GM13977 (cell line): ENCODE data around the gene ST6GAL2.

Experiments used
- DNase-seq: peaks from one replicate; pipeline ENCODE4 v3.0.0; 2012; ENCODE audit warnings: low spot score
- in situ Hi-C: fragments of 300-500 bp; cut with MboI; formaldehyde crosslinking; loops from one replicate; pipeline ENCODE4 v1.12.0; 2022; ENCODE audit warnings: low sequenced_read_pairs, low pct_unique_long_range_greater_than_20kb, mixed read lengths, inconsistent platforms; ENCODE audit not compliant: unreplicated experiment
- TF ChIP-seq, protein P1 (sequence below): IDR thresholded peaks from 2 replicates; pipeline ENCODE4 v1.5.1; 2012; ENCODE audit warnings: mild to moderate bottlenecking, control low read depth; ENCODE audit not compliant: insufficient read depth; ENCODE audit errors: extremely low read depth, missing control alignments

The ST6GAL2 gene

DNA sequence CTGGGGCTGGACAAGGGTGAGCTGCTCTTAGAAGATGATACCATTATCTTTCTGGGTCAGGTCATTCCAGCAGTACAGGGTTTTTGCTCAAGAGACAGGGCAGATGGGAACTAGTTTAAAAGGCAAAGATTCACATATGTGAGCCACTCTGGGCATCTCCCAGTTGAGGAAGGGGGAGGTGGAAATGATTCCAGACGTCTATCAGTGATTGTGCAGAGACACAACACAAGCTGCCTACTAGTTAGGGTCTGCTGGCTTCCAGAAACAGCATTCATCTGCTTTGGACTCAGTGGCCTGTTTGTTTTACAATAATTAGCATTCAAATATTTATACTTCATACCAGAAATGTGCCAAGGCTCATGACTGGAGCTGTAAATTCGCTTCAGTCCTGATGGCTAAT lies 32.3 kb downstream of the ST6GAL2 start:
- TF ChIP-seq, protein P1, sequence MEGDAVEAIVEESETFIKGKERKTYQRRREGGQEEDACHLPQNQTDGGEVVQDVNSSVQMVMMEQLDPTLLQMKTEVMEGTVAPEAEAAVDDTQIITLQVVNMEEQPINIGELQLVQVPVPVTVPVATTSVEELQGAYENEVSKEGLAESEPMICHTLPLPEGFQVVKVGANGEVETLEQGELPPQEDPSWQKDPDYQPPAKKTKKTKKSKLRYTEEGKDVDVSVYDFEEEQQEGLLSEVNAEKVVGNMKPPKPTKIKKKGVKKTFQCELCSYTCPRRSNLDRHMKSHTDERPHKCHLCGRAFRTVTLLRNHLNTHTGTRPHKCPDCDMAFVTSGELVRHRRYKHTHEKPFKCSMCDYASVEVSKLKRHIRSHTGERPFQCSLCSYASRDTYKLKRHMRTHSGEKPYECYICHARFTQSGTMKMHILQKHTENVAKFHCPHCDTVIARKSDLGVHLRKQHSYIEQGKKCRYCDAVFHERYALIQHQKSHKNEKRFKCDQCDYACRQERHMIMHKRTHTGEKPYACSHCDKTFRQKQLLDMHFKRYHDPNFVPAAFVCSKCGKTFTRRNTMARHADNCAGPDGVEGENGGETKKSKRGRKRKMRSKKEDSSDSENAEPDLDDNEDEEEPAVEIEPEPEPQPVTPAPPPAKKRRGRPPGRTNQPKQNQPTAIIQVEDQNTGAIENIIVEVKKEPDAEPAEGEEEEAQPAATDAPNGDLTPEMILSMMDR: no peak
- DNase-seq: no peak
- in situ Hi-C loops: no loop called here

DNA sequence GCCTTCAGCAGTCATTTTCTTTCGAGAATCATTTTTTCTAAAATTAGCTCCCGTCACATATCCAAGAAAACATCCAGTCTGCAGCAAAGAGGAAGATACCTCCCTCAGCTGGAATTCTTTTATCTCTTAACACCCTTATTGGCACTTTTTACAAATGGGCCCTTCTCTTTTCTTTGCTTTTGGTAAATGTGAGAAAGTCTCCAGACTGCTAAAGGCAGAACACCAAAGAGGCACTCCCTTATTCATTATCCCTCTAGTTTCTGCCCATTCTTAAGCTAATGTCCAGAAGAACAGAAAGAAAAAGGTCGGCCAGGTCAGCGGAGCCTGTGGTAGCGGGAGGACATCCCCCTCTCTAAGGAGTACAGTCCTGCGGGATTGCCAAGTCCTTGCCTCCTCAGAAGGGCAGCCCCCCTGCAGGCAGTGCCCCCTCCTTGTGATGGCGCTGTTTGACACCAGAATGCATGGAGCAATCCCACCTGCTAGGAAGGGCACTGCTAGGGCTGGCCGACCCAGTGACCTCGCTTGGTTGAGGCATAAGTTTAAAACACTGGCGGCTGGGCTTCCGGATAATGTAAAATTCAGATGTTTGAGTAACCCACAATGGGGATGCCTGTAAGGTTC lies 34.0 kb downstream of the ST6GAL2 start:
- no peak for DNase-seq
- in situ Hi-C loops: no loop called here
- TF ChIP-seq, protein P1: no peak

DNA sequence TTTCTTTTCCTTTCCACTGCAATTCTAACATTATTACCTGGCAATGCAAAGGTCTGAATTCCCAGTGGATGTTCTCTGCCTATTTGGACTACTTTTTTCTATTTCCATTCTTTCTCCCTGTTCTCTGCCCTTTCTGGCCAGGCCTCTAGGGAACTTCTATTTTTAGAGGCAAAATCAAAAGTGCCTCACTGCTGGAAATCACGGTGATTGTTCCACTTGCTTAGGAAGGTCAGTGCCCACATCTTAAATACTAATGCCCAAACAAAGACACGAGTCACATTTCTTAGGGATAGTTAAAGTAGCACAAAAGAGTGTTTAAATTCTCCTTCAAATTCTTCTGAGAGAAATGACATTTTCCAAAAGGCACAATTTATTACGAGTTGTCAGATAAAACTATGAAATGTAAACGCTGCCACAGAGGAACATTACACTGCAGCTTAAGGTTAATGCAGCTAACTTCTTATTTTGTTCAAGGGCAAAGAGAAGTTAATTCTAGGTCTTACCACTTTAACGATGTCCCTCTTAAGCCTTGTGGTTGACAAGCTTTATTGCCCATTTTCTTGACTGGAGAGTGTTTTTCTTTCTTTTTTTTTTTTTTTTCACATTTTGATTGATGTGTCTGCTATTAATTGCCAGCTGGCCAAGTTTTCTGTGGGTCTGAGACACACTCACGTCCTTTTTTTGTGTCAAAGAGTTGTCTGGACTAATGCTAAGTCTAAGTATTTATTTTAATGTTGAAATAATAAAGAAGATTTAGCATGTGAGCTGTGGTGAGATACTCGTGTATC lies 34.7 kb downstream of the ST6GAL2 start:
- in situ Hi-C loops: no loop called here
- TF ChIP-seq, protein P1: no peak

DNA sequence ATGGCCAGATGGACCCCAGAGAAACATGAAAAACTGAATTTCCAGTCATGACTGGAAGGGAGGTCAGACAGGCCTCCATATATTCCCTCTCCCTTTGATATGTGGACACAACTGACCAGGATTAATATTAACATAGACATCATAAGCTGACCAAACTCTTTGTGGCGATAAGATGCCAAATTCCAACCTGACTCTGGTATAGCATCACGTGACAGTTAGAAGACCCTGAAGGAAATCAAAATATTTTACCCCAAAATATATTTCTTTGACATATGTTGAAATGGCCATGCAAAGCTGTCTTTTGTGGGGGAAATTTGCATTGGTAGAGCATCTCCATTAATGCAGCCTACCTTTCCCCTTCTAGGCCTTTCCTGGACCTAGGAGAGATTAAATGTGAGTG lies 36.7 kb downstream of the ST6GAL2 start:
- no peak for DNase-seq
- in situ Hi-C loops: no loop called here
- TF ChIP-seq, protein P1: no peak

More for the DNA sequence above, 34.7 kb downstream of the ST6GAL2 start:
- no peak for DNase-seq

DNA sequence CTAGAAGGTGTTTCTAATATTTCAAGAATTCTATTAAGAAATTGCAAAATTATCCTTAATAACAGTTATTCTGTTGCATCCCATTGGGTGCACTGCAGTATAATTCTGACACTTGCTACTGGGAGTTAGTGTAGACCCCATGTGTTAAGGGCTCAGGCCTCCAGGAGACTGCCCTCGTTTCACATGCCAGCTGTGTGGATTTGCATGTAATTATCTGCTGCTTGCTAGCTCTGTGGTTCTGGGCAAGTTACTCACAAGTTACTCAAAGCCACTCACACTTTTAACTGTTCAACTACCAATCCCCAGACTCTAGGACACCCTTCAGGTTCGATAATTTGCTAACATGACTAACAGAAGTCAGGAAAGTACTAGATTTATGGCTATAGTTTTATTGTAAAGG lies 38.6 kb downstream of the ST6GAL2 start:
- TF ChIP-seq, protein P1: no peak
- in situ Hi-C loops: no loop called here
- DNase-seq: no peak

DNA sequence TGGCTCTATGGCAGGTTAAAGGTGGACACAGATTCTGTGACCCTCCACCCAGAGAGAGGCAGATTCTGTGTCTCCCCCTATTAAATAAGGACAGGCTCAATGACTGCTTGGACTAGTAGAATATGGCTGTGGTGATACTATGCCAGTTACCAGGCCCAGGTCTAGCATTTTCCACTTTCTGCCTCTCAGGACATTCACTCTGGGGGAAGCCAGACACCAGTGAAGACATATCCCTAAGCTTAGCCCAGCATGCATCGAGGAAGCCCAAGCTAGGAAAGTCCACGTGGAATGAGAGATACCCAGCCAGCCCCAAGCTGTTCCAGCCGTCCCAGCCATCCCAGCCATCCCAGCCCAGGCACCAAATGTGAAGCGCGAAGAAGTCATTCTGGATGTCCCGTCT lies 40.3 kb downstream of the ST6GAL2 start:
- TF ChIP-seq, protein P1: no peak
- in situ Hi-C loops: no loop called here
- DNase-seq: no peak
